ENCODE data around the gene ZNF18. TPM values are rescaled to one million over a fixed set of nuclear protein-coding genes. Genes with fewer than 3 reads are reported as not detected.

ZNF18 gene
- total and polyA plus RNA-seq, 2 of the 4 experiments (the other 2 are of a cell fraction), result 4.5 to 11.7 TPM

Small RNA genes lying within 50 kb of the gene (microRNA-seq; reads per million reads assigned to microRNA genes)
- gene RNU11-2P (ENCODE audit: insufficient read depth, insufficient read length), result not detected

Small RNA genes lying within 50 kb of the gene (small RNA-seq; reads per million reads assigned to genes)
- 0 reads per million in 5 experiments for gene RNU11-2P

Other genes starting within 250 kb of the ZNF18 start
- 32.6 and 33.3 TPM in 2 replicates for gene MAP2K4, start 23.4 kb upstream of the ZNF18 start, total RNA-seq (2012; rRNA removed)
- 12.2 and 14.5 TPM in 2 replicates for gene MAP2K4, start 23.4 kb upstream of the ZNF18 start, polyA plus RNA-seq (2012; rRNA removed)

Data from IMR-90 (cell line).